Upper lobe of right lung (tissue), 1 donor: Measurements from ENCODE around the gene MAFF. TPM values are rescaled to one million over a fixed set of nuclear protein-coding genes. Genes with fewer than 3 reads are reported as not detected.
"Not testable (repeated sequence)": the region's sequence is repeated elsewhere in the genome, so short reads cannot be mapped to it uniquely, and the experiment has no call there.

Source experiments
- ATAC-seq: fragments of 200-7000 bp; cut with Tn5 transposase; one replicate; pipeline ENCODE4 v1.9.1; 2020; ENCODE audit warnings: mild to moderate bottlenecking, moderate library complexity
- DNase-seq: peaks from one replicate; pipeline ENCODE4 v3.0.0-alpha.2; 2020
- H3K27ac ChIP-seq: fragments of 200-600 bp; one replicate; pipeline ENCODE4 v1.8.0; 2022
- H3K27me3 ChIP-seq: fragments of 200-600 bp; one replicate; pipeline ENCODE4 v1.8.0; 2022; ENCODE audit warnings: mild to moderate bottlenecking
- H3K36me3 ChIP-seq: fragments of 200-600 bp; one replicate; pipeline ENCODE4 v1.8.0; 2022
- H3K4me1 ChIP-seq: fragments of 200-600 bp; one replicate; pipeline ENCODE4 v1.8.0; 2022
- H3K4me3 ChIP-seq: fragments of 200-600 bp; one replicate; pipeline ENCODE4 v1.8.0; 2022; ENCODE audit warnings: mild to moderate bottlenecking
- H3K9me3 ChIP-seq: fragments of 200-600 bp; one replicate; pipeline ENCODE4 v1.8.0; 2022
- CTCF ChIP-seq: fragments of 200-600 bp; IDR thresholded peaks from one replicate; pipeline ENCODE4 v1.8.0; 2022; ENCODE audit warnings: antibody characterized with exemption
- intact Hi-C: fragments of 100-400 bp; cut with DNase I; formaldehyde crosslinking; loops from one replicate; pipeline ENCODE4 v1.11.0; 2022
- long read RNA-seq: library from polyadenylated mRNA; unstranded; transcript quantifications from one replicate; pipeline ENCODE4 v2.0.0, GENCODE V29; 2021
- total RNA-seq: library from RNA; stranded (reverse); fragmentation: NEBNext Ultra II Directional; extraction: Animal tissue kit (Norgen Biotek cat#: 25700); gene quantifications from one replicate; pipeline ENCODE4 v1.2.1, GENCODE V29; 2021
- donor health status: DM: no; HTN: yes; CAD: no; lungs with severe emphysema.

MAFF gene
- total RNA-seq, result 48.9 TPM
- long read RNA-seq, transcript MAFF-202 (3 exons, 2,325 nt), result minor isoform, 22 of 155 reads
- long read RNA-seq, transcript MAFF-201 (3 exons, 2,490 nt), result major isoform, 105 of 155 reads
- long read RNA-seq, partial matches to known transcripts, result 24 of 155 reads
- long read RNA-seq, other reads (novel, unspliced or antisense), result 3 of 155 reads

DNA sequence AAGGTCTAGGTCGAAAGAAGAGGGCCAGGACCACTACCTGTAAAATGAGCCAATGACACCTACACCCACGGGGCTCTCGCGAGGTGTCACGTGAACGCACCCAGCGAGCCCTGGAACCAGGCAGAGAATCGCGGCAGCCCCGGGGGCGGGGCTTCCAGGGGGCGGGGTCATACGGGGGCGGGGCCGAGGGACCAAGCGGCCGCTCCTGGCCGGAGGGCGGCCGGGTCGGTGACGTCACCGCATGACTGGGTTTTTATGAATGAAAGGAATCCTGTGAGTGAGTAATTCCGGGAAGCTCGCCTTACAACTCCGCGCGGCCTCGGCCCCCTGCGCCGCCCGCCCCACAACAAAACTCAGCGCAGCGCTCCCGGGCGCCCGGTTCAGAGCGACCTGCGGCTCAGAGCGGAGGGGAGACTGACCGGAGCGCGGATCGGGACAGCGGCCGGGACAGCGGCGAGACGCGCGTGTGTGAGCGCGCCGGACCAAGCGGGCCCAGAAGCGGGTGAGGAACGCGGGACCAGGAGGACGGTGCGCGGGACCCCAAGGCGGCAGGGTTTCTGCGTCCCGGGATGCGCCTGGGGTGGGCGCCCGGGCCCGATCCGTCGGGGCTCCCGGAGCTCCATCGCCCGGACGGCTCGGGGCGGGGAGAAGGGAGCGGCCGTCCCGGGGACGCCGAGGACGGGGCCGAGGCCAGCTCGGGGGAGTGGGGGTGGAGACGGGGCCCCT, at the start of gene MAFF:
Gene MAFF, plus strand, starts transcription at position 284 of the 726 bp plus-strand sequence. CDS start 11,860 bp downstream, outside the sequence.
- H3K36me3 ChIP-seq, result no peaks in the 10 kb centered on the region
- H3K9me3 ChIP-seq, result no peaks in the 10 kb centered on the region
- H3K27ac ChIP-seq, result peak within 1 kb of the TSS; percentile 98
- no peak for TF ChIP-seq CTCF
- H3K27me3 ChIP-seq, result no peaks in the 10 kb centered on the region
- peak; percentile 86 for ATAC-seq
- DNase-seq, result peak; percentile 98
- peak within 1 kb of the TSS; percentile 88 for H3K4me3 ChIP-seq
- intact Hi-C loops, result no loop called here
- peaks cover 27% of the 10 kb centered on the region for H3K4me1 ChIP-seq

DNA sequence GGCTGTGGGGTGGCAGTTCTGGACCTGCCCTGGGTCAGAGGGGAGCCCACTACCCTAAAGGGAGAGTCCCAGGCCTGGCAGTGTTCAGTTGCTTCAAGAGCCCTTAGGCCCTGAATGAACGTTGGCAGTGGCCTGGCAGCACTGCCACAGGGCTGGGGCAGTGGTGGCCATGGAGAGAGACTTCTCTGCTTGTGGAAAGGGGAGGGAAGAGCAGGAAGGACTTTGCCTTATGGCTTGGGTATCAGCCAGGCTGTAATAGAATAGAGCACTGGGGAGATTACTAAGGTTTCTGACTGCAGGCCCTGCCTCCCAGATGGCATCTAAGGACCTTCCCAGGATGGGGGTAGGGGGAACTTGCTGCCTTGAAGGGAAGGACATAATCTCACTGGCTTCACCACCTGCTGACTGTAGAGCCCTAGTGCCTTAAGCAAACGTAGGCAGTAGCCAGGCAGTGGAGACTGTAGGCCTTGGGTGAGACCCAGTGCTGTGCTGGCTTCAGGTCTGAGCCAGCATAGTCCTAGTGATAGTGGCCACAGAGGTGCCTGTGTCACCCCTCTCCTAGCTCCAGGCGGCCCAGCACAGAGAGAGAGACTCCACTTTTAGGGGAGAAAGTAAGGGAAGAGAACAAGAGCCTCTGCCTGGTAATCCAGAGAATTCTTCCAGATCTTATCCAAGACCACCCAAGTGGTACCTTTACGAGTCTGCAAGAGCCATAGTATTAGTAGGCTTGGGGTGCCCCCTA, 47.8 kb upstream of the MAFF start:
- intact Hi-C loops, result no loop called here
- ATAC-seq, result no peak
- DNase-seq, result peak; percentile 27

GRCh38 chr22:38154563-38154915, 47.3 kb upstream of the MAFF start:
- DNase-seq, H3K27me3 ChIP-seq, H3K4me3 ChIP-seq, H3K36me3 ChIP-seq, H3K4me1 ChIP-seq, H3K27ac ChIP-seq, ATAC-seq, H3K9me3 ChIP-seq, intact Hi-C loops: not testable (repeated sequence)

More for the DNA sequence above, 47.8 kb upstream of the MAFF start:
- Histone ChIP-seq H3K4me3 (no peak overlapping the region), H3K9me3 (no peaks in the 10 kb centered on the region), H3K4me1 (no peaks in the 10 kb centered on the region), H3K36me3 (no peaks in the 10 kb centered on the region), H3K27me3 (no peaks in the 10 kb centered on the region), H3K27ac (no peak overlapping the region)
- no peak for TF ChIP-seq CTCF

DNA sequence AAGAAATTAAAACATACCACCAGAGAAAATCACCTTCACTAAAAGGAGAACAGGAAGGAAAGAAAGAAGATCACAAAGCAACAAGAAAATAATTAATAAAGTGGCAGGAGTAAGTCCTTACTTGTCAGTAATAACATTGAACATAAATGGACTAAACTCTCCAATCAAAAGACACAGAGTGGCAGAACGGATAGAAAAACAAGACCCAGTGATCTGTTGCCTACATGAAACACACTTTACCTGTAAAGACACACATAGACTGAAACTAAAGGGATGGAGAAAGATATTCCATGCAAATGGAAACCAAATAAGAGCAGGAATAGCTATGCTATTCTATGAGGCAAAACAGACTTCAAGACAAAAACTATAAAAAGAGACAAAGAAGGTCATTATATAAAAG, 46.1 kb upstream of the MAFF start:
- Histone ChIP-seq H3K36me3 (no peaks in the 10 kb centered on the region), H3K9me3 (no peaks in the 10 kb centered on the region), H3K27ac (no peak overlapping the region), H3K4me3 (no peak overlapping the region), H3K4me1 (no peaks in the 10 kb centered on the region), H3K27me3 (no peaks in the 10 kb centered on the region)
- TF ChIP-seq CTCF, result no peak
- DNase-seq (no peak), ATAC-seq (no peak)
- intact Hi-C loops, result no loop called here

DNA sequence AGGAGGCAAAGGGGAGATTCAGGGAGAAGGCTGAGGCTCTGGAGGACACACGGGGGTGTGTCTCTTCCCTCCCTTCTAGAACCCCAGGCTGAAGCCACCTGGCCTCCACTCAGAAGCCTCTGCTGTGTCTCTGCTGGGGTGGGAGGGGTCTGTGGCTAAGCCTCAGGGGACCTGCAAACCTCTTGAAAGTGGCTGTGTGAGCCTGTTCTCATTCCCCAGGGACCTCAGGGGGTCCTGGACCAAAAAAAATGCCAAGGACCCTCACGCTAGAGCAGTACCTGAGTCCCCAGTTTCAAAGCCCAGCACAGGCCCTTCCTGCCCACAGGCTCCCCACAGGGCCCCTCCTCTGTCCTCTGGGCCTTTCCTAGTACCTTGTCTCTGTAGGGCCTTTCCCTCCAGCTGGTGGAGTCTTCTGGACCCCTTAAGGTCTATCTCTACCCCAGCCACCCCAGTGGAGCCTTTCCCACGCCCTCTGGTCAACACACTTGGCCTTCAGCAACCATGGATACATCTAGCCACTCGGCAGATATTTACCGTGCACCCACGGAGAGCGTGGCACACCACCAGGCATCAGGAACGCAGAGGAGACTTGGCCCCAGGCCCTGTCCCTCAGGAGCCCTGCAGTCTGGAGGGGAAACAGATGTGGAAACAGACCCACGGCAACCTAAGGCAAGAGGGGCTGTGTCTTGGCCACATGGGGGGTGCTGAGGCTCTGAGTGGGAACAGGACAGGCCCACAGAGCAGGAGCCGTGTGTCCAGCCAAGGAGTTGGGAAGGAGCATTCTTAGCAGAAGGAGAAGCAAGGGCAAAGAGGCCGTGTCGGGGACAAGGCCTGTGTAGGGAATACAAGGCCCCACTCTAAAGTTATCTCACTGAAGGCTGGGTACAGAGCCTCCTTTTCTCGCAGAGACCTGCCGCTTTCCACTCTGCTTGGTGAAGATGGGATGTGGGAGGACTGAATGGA, 38.6 kb upstream of the MAFF start:
- Histone ChIP-seq H3K4me1 (peaks cover 6% of the 10 kb centered on the region), H3K27me3 (no peaks in the 10 kb centered on the region), H3K9me3 (no peaks in the 10 kb centered on the region), H3K4me3 (no peak overlapping the region), H3K27ac (no peak overlapping the region), H3K36me3 (no peaks in the 10 kb centered on the region)
- DNase-seq, result peak; percentile 39
- no peak for TF ChIP-seq CTCF
- intact Hi-C loops, result no loop called here
- no peak for ATAC-seq
